Measurements from ENCODE around the gene DNAJC21. TPM values are rescaled to one million over a fixed set of nuclear protein-coding genes. Genes with fewer than 3 reads are reported as not detected.

The DNAJC21 gene
- total RNA-seq, 2 donors from 2014 or later: 30.6 to 36.5 TPM

DNA sequence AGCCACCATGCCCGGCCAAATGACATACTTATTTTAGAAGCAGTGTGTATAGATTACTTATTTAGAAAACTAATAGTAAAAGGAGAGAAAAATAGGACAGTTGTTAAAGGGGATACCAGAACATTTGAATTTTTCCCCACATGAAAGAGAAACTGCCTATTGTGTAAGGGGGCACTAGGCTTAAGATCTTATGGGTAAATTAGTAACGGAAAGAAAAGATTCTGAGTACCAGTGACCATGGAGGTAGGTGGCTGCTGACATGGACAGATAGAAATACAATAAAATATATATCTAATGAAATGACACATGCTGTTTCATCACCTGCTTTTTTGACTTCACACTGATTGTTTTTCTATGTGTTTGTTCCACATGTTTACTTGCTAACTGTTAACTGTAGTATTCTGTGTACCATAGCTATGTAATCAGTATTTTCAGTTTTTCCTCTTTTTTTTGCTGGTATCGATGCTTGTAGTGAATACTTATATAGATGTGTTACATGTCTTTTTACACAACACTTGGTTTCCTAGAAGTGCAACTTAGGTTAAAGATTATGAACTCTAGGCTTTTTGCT, 3.0 kb upstream of the DNAJC21 start:
- H3K27ac ChIP-seq: no peak overlapping the region
- intact Hi-C loops (cut with DNase I): loop anchor here (5.0 to 10.0 kb wide), 2 partner anchors 929 to 1482 kb away; partner anchors contain the start of gene TARS1
- TF ChIP-seq CTCF (IDR thresholded peaks at IDR 0.05): no peak
- no peak for TF ChIP-seq POLR2A (IDR thresholded peaks at IDR 0.05)
- TF ChIP-seq POLR2AphosphoS5 (IDR thresholded peaks at IDR 0.05): no peak
- DNase-seq (ENCODE audit: low spot score): no peak
- H3K27me3 ChIP-seq (replicated peaks; ENCODE audit: insufficient read depth): no peaks in the 10 kb centered on the region
- H3K36me3 ChIP-seq: peaks cover 0 to 7% of the 10 kb centered on the region in 2 donors
- WGBS: 88% methylated on average over 3 of the region's 3 CpGs
- H3K9me3 ChIP-seq: no peaks in the 10 kb centered on the region
- peaks cover 10% of the 10 kb centered on the region for H3K4me1 ChIP-seq (replicated peaks)
- H3K4me3 ChIP-seq: no peak overlapping the region

- no peak for DNase-seq (ENCODE audit: low spot score)
- peaks cover 0 to 7% of the 10 kb centered on the region in 2 donors for H3K36me3 ChIP-seq
- no peak for TF ChIP-seq CTCF (IDR thresholded peaks at IDR 0.05)
- no peak for TF ChIP-seq POLR2A (IDR thresholded peaks at IDR 0.05)
- no peak for TF ChIP-seq POLR2AphosphoS5 (IDR thresholded peaks at IDR 0.05)
- peaks cover 10% of the 10 kb centered on the region for H3K4me1 ChIP-seq (replicated peaks)
- H3K9me3 ChIP-seq: no peaks in the 10 kb centered on the region
- H3K27ac ChIP-seq: no peak overlapping the region
- H3K27me3 ChIP-seq (replicated peaks; ENCODE audit: insufficient read depth): no peaks in the 10 kb centered on the region
- WGBS: 95% methylated on average over 5 of the region's 5 CpGs
- intact Hi-C loops (cut with DNase I): loop anchor here (5.0 to 10.0 kb wide), 2 partner anchors 930 to 1483 kb away; partner anchors contain the start of gene TARS1
- H3K4me3 ChIP-seq: no peak overlapping the region
These were observed 1.6 kb upstream of the DNAJC21 start for GRCh38 chr5:34927785-34928184.

DNA sequence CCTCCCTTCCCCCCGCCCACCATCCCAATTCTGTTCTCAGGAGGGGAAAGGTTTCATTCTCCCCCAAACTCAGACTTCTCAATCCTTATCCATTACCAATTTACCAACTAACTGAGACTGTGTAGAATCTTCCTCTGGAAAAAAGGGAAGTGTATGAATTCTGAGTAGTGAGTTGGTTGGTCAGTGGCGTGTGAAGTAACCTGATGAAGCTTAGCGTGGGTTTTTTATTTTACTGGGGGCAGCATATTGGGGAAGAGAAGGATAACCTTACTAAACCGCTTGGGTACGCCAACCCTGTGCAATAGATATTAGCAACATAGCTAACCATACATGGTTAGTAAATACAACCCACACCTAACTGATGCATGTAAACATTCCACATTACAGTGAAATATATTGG, 1.1 kb upstream of the DNAJC21 start:
- TF ChIP-seq POLR2AphosphoS5 (IDR thresholded peaks at IDR 0.05): no peak
- TF ChIP-seq CTCF (IDR thresholded peaks at IDR 0.05): no peak
- TF ChIP-seq POLR2A (IDR thresholded peaks at IDR 0.05): no peak
- H3K27ac ChIP-seq: no peak overlapping the region
- peaks cover 0 to 5% of the 10 kb centered on the region in 2 donors for H3K36me3 ChIP-seq

GRCh38 chr5:34929720-34930461, 532 bp downstream of the DNAJC21 start:
- under 1% methylated on average over 49 of the region's 70 CpGs for WGBS
- TF ChIP-seq POLR2AphosphoS5 (IDR thresholded peaks at IDR 0.05): no peak
- TF ChIP-seq POLR2A (IDR thresholded peaks at IDR 0.05): peak; percentile 71
- TF ChIP-seq CTCF (IDR thresholded peaks at IDR 0.05): peak in 1 of 4 experiments; percentile 5
- H3K4me1 ChIP-seq (replicated peaks): peaks cover 10% of the 10 kb centered on the region
- H3K4me3 ChIP-seq: peak overlapping the region; percentile 81 to 82
- DNase-seq (ENCODE audit: low spot score): peak; percentile 83
- H3K27ac ChIP-seq: peak overlapping the region; percentile 91 to 92
- intact Hi-C loops (cut with DNase I): loop anchor here (5.0 to 10.0 kb wide), 2 partner anchors 933 to 1485 kb away; partner anchors contain the start of gene TARS1
- H3K27me3 ChIP-seq (replicated peaks; ENCODE audit: insufficient read depth): no peaks in the 10 kb centered on the region
- H3K36me3 ChIP-seq: no peaks in the 10 kb centered on the region
- H3K9me3 ChIP-seq: no peaks in the 10 kb centered on the region

More for the DNA sequence above, 1.1 kb upstream of the DNAJC21 start:
- DNase-seq (ENCODE audit: low spot score): no peak
- 93% methylated on average over 5 of the region's 5 CpGs for WGBS
- H3K27me3 ChIP-seq (replicated peaks; ENCODE audit: insufficient read depth): no peaks in the 10 kb centered on the region
- H3K4me3 ChIP-seq: no peak overlapping the region
- H3K4me1 ChIP-seq (replicated peaks): peaks cover 10% of the 10 kb centered on the region
- H3K9me3 ChIP-seq: no peaks in the 10 kb centered on the region
- intact Hi-C loops (cut with DNase I): loop anchor here (5.0 to 10.0 kb wide), 2 partner anchors 931 to 1483 kb away; partner anchors contain the start of gene TARS1
